Gastrocnemius medialis (tissue), 4 donors: ENCODE data around the gene LRMDA. TPM values are rescaled to one million over a fixed set of nuclear protein-coding genes. Genes with fewer than 3 reads are reported as not detected.

Source experiments
- ATAC-seq, 2 donors: fragments of 150-250 bp; one replicate each; pipeline ENCODE4 v1.9.1; 2016
- DNase-seq, 2 donors: peaks; one replicate each; pipeline ENCODE4 v3.0.0-alpha.2; 2019
- H3K27ac ChIP-seq, 4 donors: fragments of 200-600 bp; sonication (generic); 1 replicate in 1 of 4; 2 replicates in 3 of 4; pipeline ENCODE4 v1.5.1; 2016 to 2018; ENCODE audit warnings: mild to moderate bottlenecking in 2 of 4, moderate library complexity in 1 of 4
- H3K27me3 ChIP-seq, 3 donors: fragments of 200-600 bp; sonication (generic) in 2 of 3; 1 replicate in 1 of 3; 2 replicates in 2 of 3; pipeline versions ENCODE4 v1.5.1 to v1.6.0; 2016 to 2019; ENCODE audit warnings: mild to moderate bottlenecking in 1 of 3, moderate library complexity in 1 of 3
- H3K36me3 ChIP-seq, 2 donors: fragments of 200-600 bp; sonication (generic) in 1 of 2; one replicate each; pipeline ENCODE4 v1.5.1; 2017 to 2018
- H3K4me1 ChIP-seq, 2 donors: fragments of 200-600 bp; sonication (generic) in 1 of 2; one replicate each; pipeline ENCODE4 v1.5.1; 2016 to 2017; ENCODE audit warnings: mild to moderate bottlenecking in 2 of 2
- H3K4me3 ChIP-seq, 4 donors: fragments of 200-600 bp; sonication (generic) in 3 of 4; 1 replicate in 1 of 4; 2 replicates in 3 of 4; pipeline ENCODE4 v1.5.1; 2016 to 2019; ENCODE audit warnings: mild to moderate bottlenecking in 2 of 4
- H3K9me3 ChIP-seq, 3 donors: fragments of 200-600 bp; sonication (generic) in 2 of 3; 1 replicate in 1 of 3; 2 replicates in 2 of 3; pipeline ENCODE4 v1.5.1; 2016 to 2019
- POLR2A ChIP-seq, 2 donors: fragments of 450-650 bp; IDR thresholded peaks; one replicate each; pipeline ENCODE4 v1.6.1; 2017; ENCODE audit warnings: antibody characterized with exemption in 2 of 2, mild to moderate bottlenecking in 2 of 2, moderate library complexity in 2 of 2
- in situ Hi-C, 4 donors: fragments of 200-750 bp; cut with MboI; loops; one replicate each; pipeline versions ENCODE4 v1.15.0 to v1.8.0; 2017; ENCODE audit warnings: low sequenced_read_pairs in 4 of 4
- intact Hi-C: fragments of 100-400 bp; cut with DNase I; formaldehyde crosslinking; loops from one replicate; pipeline ENCODE4 v1.15.1; 2023; ENCODE audit warnings: low total_unique reads
- total RNA-seq, 4 donors: library from RNA; depleted of rRNA; stranded (reverse); fragments of >200 nt; gene quantifications; one replicate each; pipeline versions ENCODE4 v1.1.0 to v1.2.3, GENCODE V29; 2016
- TF ChIP-seq, protein P1 (sequence below), 5 experiments: fragments of 450-650 bp in 3 of 5; fragments of 200-600 bp in 2 of 5; sonication (generic) in 2 of 5; IDR thresholded peaks in 4 of 5; conservative IDR thresholded peaks in 1 of 5; 1 replicate in 4 of 5; 2 replicates in 1 of 5; pipeline ENCODE4 v1.5.1; 2016 to 2019; ENCODE audit warnings: antibody characterized with exemption in 5 of 5, mild to moderate bottlenecking in 3 of 5, moderate library complexity in 3 of 5

The LRMDA gene
- total RNA-seq, 4 donors from 2014 or later: 0.80 to 4.5 (median 1.4) TPM

DNA sequence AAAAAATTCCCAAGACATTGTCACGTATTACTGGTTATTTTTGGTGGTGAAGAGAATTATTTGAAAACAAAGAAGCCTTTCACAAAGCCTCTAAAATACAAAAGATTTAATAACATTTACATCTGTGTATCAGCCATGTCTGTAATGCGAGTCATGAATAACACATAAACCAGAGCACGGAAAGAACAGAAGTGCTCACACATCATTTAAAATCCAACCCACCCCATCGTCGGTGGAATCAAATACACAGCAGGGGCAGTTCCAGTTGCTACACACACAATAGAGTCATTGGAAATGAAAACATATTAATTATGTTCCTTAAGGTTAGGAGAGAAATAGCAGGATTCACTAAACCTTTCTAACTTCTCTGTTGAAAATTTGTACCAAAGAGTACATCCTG, 1108.9 kb downstream of the LRMDA start:
- H3K9me3 ChIP-seq: no peaks in the 10 kb centered on the region
- H3K4me3 ChIP-seq: no peak overlapping the region
- no peak for DNase-seq
- H3K27ac ChIP-seq: no peak overlapping the region
- H3K27me3 ChIP-seq: no peaks in the 10 kb centered on the region
- in situ Hi-C loops: loop anchor here in 1 of 4 donors (25.0 kb wide), 1 partner anchor 1153 kb away; no protein-coding TSS in a partner anchor
- intact Hi-C loops: no loop called here
- H3K4me1 ChIP-seq: no peaks in the 10 kb centered on the region
- TF ChIP-seq, protein P1, sequence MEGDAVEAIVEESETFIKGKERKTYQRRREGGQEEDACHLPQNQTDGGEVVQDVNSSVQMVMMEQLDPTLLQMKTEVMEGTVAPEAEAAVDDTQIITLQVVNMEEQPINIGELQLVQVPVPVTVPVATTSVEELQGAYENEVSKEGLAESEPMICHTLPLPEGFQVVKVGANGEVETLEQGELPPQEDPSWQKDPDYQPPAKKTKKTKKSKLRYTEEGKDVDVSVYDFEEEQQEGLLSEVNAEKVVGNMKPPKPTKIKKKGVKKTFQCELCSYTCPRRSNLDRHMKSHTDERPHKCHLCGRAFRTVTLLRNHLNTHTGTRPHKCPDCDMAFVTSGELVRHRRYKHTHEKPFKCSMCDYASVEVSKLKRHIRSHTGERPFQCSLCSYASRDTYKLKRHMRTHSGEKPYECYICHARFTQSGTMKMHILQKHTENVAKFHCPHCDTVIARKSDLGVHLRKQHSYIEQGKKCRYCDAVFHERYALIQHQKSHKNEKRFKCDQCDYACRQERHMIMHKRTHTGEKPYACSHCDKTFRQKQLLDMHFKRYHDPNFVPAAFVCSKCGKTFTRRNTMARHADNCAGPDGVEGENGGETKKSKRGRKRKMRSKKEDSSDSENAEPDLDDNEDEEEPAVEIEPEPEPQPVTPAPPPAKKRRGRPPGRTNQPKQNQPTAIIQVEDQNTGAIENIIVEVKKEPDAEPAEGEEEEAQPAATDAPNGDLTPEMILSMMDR (IDR thresholded peaks at IDR 0.05 in 4 of 5, conservative IDR thresholded peaks at IDR 0.05 in 1 of 5): no peak
- TF ChIP-seq POLR2A (IDR thresholded peaks at IDR 0.05): no peak
- no peaks in the 10 kb centered on the region for H3K36me3 ChIP-seq
- no peak for ATAC-seq

DNA sequence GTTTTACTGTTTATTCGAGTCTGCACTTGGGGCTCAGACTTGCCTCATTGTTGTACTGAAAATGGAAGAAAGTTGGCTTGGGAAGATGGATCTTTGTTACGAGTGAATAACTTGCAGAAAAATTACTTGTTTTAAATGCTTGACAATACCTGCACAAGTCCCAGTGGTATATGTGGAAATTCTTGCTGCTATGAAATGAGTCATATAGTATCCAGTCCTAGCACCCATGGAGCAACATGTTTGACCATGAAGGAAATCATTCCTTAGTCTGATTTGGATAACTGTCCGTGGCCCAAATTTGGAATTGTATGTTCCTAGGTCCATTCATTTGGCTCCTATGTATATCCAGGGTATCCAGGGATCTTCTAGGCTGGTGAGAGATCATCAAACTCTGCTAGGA, 1109.4 kb downstream of the LRMDA start:
- in situ Hi-C loops: loop anchor here in 1 of 4 donors (25.0 kb wide), 1 partner anchor 1153 kb away; no protein-coding TSS in a partner anchor

DNA sequence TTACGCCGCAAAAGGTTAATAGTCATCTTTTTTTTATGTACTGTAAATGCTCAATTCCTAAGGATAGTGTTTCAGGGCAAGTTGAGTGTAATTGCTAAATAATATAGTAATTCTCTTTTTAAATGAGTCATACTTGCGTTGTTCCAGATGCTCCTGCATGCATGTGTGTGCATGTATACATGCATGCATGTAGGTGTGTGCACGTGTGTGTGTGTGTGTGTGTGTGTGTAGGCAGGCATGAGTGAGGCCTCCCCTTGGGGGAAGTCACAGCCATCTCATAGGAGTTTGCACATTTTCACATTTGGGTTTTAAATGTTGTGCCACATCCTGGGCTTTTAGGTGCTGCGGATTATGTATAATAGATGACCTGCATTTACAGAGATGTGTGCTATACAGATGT, 1110.4 kb downstream of the LRMDA start:
- intact Hi-C loops (no loop called here), in situ Hi-C loops (loop anchor here in 1 of 4 donors (25.0 kb wide), 1 partner anchor 1155 kb away; no protein-coding TSS in a partner anchor)
- Histone ChIP-seq H3K36me3 (no peaks in the 10 kb centered on the region), H3K9me3 (no peaks in the 10 kb centered on the region), H3K27me3 (no peaks in the 10 kb centered on the region), H3K4me3 (no peak overlapping the region), H3K27ac (no peak overlapping the region), H3K4me1 (no peaks in the 10 kb centered on the region)
- DNase-seq (no peak), ATAC-seq (no peak)
- TF ChIP-seq POLR2A (IDR thresholded peaks at IDR 0.05): no peak
- TF ChIP-seq, protein P1 (IDR thresholded peaks at IDR 0.05 in 4 of 5, conservative IDR thresholded peaks at IDR 0.05 in 1 of 5): no peak

More for the DNA sequence above, 1109.4 kb downstream of the LRMDA start:
- ATAC-seq (no peak), DNase-seq (no peak)
- H3K36me3 ChIP-seq: no peaks in the 10 kb centered on the region
- TF ChIP-seq, protein P1 (IDR thresholded peaks at IDR 0.05 in 4 of 5, conservative IDR thresholded peaks at IDR 0.05 in 1 of 5): no peak
- no peak for TF ChIP-seq POLR2A (IDR thresholded peaks at IDR 0.05)
- H3K27ac ChIP-seq: no peak overlapping the region
- no peak overlapping the region for H3K4me3 ChIP-seq
- no peaks in the 10 kb centered on the region for H3K4me1 ChIP-seq
- intact Hi-C loops: no loop called here
- no peaks in the 10 kb centered on the region for H3K9me3 ChIP-seq
- no peaks in the 10 kb centered on the region for H3K27me3 ChIP-seq

DNA sequence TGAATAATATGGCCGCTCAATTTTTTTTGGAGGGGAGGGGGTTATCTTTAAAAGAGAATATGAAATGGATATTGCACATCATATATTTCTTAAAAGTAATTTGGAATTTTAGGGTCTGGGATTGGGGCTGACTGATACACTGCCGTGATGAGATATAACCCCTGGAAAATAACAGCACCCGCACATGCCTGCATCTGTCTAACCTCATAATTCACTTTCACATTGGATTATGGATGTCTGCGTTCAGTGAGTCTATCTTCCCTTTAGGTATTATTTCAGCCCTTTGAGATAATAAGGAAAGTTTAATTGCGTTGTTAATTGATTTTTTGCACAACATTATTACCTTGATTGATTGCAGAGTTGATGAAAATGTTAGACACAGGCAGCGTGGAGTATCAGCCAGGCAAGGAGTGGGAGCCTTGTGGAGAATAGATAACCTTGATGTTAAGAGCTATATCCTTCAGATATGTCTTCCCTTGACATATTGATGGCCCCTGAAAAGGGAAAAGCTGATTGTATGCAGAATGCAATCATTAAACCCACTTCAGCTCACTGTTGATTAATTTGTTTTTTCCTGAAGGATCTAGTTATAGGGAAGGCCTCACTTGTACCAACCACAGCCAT, 1111.0 kb downstream of the LRMDA start:
- ATAC-seq (no peak), DNase-seq (no peak)
- no peaks in the 10 kb centered on the region for H3K4me1 ChIP-seq
- H3K27ac ChIP-seq: no peak overlapping the region
- no peaks in the 10 kb centered on the region for H3K9me3 ChIP-seq
- TF ChIP-seq POLR2A (IDR thresholded peaks at IDR 0.05): no peak
- TF ChIP-seq, protein P1 (IDR thresholded peaks at IDR 0.05 in 4 of 5, conservative IDR thresholded peaks at IDR 0.05 in 1 of 5): no peak
- H3K27me3 ChIP-seq: no peaks in the 10 kb centered on the region
- no peaks in the 10 kb centered on the region for H3K36me3 ChIP-seq
- H3K4me3 ChIP-seq: no peak overlapping the region
- intact Hi-C loops: no loop called here
- in situ Hi-C loops: loop anchor here in 1 of 4 donors (25.0 kb wide), 1 partner anchor 1155 kb away; no protein-coding TSS in a partner anchor
